Fibroblast of the aortic adventitia (primary cell): ENCODE results near the gene MAML3. TPM values are rescaled to one million over a fixed set of nuclear protein-coding genes. Genes with fewer than 3 reads are reported as not detected.

Experiments
- DNase-seq: peaks from one replicate; pipeline ENCODE4 v3.0.0-alpha.2; 2010; ENCODE audit warnings: low read depth
- H3K4me3 ChIP-seq: 2 replicates; pipeline ENCODE4 v1.5.1; 2011; ENCODE audit warnings: low read depth, mild to moderate bottlenecking, control low read depth, low read length, moderate library complexity
- CTCF ChIP-seq: IDR thresholded peaks from 2 replicates; pipeline ENCODE4 v1.5.1; 2011; ENCODE audit warnings: mild to moderate bottlenecking, low read length, control low read depth, inconsistent platforms; ENCODE audit not compliant: insufficient read depth
- total RNA-seq: library from RNA; depleted of rRNA; stranded (reverse); fragments of >200 nt; gene quantifications from 2 replicates; pipeline ENCODE4 v1.2.3, GENCODE V29; 2012; ENCODE audit warnings: low replicate concordance

MAML3 gene
- total RNA-seq, 1 donor, result 4.6 TPM

GRCh38 chr4:139725236-139725635 is 428.7 kb downstream of the MAML3 start:
- no peak for TF ChIP-seq CTCF
- H3K4me3 ChIP-seq, result no peak overlapping the region
- no peak for DNase-seq

GRCh38 chr4:139721789-139722188 is 432.2 kb downstream of the MAML3 start:
- H3K4me3 ChIP-seq, result no peak overlapping the region
- DNase-seq, result no peak
- TF ChIP-seq CTCF, result no peak

GRCh38 chr4:139720806-139721205 is 433.2 kb downstream of the MAML3 start:
- no peak for DNase-seq
- no peak for TF ChIP-seq CTCF
- no peak overlapping the region for H3K4me3 ChIP-seq

DNA sequence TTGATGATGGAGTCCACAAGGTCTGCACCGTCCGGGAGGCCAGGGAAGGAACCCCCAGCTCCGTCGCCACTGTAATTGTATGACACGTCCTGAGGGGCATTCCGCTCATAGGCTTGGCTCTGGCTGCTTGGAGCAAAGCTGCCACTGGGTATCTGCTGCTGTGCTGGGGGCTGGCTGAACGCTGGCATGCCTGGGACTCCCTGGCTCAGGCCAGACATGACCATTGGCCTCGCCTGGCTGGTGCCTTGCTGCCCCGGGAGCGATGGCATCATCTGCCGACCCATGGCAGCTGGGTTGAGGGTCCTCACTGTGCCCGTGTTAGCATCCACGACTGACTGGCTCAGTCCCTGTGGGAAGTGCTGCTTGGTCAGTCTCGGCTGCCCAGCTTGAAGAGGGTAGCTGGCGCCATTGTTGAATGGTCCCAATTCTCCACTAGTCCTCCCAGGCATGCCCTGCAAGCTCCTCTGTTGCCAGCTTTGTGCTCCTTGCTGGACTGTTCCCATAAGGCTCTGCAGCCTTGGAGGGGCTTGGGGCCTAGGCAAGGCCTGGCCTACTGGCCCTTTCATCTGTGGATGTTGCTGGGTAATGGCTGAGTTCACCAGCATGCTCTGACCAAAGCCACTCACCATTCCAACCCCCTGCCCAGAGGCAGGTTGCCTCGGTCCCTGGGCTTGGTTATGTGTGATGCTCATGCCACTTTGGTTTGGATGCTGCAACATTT is 434.4 kb downstream of the MAML3 start:
- no peak overlapping the region for H3K4me3 ChIP-seq
- no peak for DNase-seq
- TF ChIP-seq CTCF, result no peak

GRCh38 chr4:139718833-139719232 is 435.2 kb downstream of the MAML3 start:
- no peak overlapping the region for H3K4me3 ChIP-seq
- no peak for DNase-seq
- TF ChIP-seq CTCF, result no peak

GRCh38 chr4:139718358-139718757 is 435.6 kb downstream of the MAML3 start:
- no peak overlapping the region for H3K4me3 ChIP-seq
- no peak for TF ChIP-seq CTCF
- no peak for DNase-seq
